GM18520 (cell line): ENCODE data around the gene EME1.
A peak's percentile ranks its signal among the peaks of the same experiment; 100 is the strongest.
"Not testable (repeated sequence)": the region's sequence is repeated elsewhere in the genome, so short reads cannot be mapped to it uniquely, and the experiment has no call there.

Source experiments
- ATAC-seq: cut with Tn5 transposase; IDR thresholded peaks from one replicate; pipeline ENCODE4 v1.9.1; 2021; ENCODE audit not compliant: unreplicated experiment

The EME1 gene

GRCh38 chr17:50372758-50373556 is at the start of gene EME1, which contains the start of gene MRPL27:
Gene EME1 (plus strand): TSS chr17:50373229. CDS start chr17:50375209, 1,980 bp downstream.
Gene MRPL27 (minus strand): TSS chr17:50373184. CDS start chr17:50373170, 14 bp downstream.
- ATAC-seq = peak; percentile 64

- no peak for ATAC-seq
These were observed 47.1 kb upstream of the EME1 start for GRCh38 chr17:50325906-50326305.

GRCh38 chr17:50326831-50327364 is 46.1 kb upstream of the EME1 start:
- ATAC-seq = no peak

DNA sequence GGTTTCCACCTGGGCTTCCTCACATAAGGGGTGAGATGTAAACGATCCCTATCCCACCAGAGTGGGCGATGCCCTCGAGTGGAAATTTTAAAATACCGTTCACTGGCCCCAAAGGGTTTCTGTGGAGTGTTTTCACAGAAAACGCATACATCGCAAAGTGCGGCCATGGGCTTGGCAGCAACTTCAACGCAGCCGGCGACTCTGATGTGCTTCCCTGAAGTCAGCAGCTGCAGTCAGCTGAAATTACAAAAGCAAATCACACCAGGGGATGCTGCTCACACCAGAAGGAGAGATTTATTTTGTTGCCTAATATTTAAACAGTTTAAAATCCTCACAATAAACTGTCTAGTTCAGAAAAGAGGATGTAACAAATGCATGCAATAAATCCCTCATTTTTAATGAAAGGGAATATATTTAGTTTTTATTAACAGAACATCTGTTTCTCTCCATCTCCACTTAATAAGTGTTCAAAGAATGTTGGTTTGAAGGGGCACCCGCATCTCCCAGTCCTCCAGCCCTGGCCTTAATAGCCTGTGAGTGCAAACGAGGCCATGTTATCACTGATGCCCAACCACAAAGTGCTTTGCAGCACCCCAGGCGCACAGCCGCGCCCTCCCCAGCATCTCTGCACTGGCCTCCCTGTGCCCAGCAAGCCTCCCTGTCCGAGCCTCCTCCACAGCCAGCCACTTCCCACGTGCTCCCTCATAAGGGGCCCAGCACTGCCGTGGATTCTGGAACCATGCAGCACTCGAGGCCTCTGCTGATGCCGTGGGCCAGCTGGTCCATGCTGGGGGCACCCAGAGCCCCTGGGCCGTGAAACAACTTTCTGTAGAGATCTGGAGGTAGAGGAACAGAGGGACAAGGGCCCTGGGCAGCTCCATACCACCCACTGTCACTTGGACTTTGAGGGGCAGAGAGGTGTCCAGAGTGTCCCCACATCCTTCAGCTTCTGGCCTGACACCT is 44.4 kb upstream of the EME1 start:
- ATAC-seq = no peak

DNA sequence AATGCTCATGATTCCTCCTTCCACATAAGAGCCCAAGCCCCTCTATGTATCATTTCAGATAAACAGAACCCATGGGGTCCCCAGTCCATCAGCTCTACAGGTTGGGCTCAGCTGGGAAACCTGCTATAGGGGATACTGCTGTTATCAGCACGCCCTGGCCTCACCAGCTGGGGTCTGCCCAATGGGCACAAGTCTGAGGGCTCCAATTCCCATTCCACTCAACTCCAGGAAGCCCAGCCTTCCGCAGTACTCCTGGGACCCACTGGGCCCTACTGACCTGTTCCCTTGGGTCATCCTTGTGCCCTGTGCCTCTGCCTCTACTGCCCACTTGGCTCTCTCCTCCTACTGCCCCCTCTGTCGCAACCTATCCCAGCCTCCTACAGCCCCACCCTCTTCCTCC is 43.3 kb upstream of the EME1 start:
- no peak for ATAC-seq

DNA sequence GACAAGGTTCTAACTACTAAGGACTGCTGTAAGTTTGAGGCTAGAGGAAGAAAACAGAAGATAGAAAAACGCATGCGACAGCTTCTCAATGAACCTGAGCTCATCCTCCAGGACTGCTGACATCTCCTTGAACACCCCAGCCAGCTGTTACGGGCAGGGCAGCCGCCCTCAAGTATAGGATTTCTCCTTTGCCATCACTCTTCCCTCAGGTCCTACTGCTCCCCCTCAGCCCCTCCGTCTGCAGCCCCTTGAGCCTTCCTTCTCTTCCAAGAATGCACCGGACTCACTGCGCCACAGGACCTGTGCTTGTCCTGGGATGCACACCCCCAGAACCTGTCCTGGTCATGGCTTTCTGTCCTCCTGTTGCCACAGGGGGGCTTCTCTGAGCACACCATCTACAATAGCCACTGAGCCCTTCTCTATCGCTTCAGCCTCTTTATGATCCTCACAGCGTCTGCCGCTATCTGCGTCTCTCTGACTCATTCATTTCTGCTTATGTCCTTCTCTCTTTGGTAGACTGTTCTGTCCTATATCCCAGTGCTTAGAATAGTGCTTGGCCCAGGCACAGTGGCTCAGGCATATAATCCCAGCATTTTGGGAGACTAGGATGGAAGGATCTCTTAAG is 42.8 kb upstream of the EME1 start:
- ATAC-seq = no peak

DNA sequence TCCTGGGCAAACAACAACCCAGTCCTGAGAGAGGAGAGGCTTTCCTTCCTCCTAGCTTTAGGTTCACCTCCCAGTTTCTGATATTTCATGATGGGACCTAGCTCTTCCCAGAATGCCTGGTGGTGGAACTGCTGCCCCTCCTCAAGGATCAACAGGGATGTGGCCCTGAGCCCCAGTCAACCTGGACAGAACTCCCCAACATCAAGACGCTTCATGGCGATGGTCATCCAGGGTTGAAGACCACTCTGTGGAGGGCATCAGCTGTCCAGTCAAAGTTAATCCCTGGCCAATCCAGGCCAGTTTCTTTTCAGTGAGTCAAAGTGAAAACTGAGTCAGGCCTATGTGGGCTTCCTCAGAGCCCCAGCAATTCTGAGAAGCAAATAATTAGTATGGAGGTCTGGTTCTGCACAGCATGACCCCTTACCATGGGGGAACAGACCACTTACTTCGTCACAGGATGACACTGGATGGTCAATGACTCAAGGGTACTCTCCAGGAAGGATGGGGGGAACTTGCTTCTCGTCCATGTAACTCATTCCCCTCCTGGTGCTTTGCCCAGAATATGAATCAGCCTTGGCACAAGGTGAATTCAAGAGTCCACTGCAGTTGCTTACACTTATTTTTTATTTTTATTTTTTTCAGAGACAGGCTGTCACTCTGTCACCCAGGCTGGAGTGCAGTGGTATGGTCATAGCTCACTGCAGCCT is 41.8 kb upstream of the EME1 start:
- ATAC-seq = no peak

DNA sequence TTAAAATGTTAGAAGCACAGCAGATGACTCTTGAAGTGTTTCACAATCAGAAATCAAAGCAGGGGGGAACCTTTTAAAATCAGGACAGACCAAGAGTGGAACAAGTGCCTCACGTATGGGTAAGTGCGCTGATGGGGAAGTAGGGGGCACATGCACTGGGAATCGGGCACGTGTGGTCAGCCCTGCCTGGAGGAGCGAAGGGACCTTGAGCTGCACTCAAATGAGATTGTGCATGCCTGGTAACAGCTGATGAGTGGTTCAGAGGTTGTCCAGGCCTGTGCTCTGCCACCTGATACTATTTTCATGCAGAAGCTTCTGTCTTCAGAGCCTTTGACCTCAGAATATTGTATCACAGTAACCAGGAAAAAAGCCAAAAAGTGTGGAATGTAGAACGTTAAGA is 40.8 kb upstream of the EME1 start:
- no peak for ATAC-seq

DNA sequence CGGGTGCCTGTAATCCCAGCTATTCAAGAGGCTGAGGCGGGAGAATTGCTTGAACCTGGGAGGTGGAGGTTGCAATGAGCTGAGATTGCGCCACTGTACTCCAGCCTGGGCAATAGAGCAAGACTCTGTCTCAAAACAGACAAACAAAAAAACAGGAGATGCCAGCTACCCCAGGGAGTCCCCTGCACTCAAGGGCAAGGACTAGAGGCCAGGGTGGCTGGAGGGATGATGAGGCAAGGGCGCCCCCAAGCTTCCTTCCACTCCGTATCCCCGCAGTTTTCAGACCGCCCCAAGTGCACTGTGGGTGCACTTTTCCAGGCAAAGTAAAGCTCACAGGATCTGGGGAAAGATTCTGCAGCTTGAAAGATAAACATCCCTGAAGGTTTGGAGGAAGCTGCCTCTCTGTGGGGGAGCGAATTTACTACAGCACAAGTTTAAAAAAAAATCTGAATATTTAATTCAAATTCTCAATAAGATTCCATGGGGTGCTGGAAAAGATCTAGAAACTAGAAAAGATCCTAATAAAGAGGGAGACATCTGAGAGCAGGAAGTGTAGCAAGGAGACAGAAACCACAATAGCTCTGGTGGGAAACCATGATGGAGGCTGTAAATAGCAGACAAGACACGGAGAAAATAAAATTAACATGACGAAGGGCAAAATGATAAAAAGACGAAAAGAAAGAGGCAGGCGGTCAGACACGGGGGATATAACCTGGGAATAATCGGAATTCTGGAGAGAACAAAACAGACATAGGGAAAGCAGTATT is 39.6 kb upstream of the EME1 start:
- not testable (repeated sequence) for ATAC-seq

DNA sequence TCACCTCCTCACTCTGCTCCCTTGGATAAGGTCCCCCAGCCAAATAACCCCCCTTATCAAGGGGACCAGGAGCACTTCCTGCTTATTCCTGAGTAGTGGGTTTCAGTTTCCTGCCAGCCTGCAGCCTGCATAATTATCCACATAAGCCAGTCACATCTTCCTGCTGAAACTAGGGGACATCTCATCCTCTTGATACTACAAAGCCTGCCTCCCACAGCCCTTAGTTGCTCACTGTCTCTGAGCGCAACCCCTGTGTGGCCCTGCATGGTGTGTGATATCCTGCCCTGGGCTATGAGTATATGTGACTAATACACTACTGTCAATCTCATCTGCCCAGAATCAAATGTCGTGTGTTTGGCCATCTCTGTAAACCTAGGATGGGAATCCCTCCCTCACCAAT is 35.1 kb upstream of the EME1 start:
- ATAC-seq = no peak

DNA sequence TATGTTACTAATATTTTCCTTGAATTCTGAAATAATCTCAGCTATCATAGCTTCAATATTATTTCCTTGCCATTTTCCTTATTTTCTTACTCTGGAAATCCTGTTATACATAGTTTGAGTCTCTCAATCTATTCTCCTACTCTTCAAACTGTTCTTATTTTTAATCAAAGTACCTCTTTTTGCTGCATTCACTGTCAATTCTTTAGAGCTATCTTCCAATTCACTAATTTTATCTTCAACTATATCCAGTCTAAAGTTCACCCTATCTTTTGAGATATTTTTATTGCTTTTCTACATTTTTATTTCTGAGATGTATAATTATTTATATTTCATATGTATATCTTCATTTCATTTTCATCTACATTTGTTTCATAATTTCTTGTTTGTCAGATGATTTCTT is 34.4 kb upstream of the EME1 start:
- no peak for ATAC-seq

DNA sequence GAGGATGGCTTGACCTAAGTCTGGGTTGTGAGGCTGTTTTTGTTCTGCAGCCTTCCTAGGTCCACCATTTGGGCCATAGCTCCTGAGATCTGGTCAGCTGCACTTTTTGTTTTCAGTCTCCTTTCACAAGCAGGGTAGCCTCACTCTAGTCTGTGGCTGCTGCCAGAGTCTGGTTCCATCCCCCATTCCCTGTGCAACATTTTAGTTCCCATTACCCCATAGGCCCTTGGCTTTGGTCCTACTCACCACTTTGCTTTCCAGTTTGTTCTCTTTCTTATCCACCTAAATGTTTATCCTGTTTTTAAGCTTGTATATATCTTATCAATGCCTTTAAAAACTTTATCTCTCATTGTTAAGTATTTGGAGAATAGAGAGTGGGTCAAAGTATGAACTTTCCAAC is 33.6 kb upstream of the EME1 start:
- no peak for ATAC-seq

DNA sequence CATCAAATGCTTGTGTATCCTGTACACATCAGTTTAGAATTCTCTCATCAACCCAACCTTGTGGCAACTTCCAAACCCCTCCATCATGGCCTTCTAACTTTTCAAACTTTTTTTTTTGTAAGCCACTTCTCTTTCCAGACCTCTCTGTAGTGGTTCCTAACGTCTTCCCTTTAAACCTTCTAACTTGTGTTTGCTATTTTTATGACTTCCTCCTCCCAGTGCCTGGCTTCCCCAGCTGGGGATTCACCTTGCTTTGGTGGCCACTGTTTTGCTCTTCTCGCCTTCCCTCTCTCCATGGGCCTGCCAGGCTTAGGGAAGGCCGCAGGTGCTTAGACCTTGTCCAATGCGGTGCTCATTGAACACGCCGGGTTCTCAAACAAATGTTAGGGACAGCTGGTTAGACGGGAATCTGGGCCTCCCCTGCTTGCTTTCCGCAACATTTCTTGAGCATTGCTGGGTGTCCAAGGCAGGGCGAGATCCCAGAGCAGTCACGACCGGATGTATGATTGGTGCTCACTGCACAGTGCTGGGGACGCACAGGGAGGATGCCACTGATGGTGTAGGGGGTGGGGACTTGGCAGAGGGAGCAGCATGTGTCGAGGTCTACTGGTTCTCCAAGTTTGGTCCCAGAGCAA is 28.2 kb upstream of the EME1 start:
- no peak for ATAC-seq

- peak; percentile 54 for ATAC-seq
These were observed 27.4 kb upstream of the EME1 start, which contains the start of gene XYLT2 for GRCh38 chr17:50345432-50346312. Gene XYLT2 (plus strand): TSS chr17:50346126. CDS start chr17:50346141, 15 bp downstream.

DNA sequence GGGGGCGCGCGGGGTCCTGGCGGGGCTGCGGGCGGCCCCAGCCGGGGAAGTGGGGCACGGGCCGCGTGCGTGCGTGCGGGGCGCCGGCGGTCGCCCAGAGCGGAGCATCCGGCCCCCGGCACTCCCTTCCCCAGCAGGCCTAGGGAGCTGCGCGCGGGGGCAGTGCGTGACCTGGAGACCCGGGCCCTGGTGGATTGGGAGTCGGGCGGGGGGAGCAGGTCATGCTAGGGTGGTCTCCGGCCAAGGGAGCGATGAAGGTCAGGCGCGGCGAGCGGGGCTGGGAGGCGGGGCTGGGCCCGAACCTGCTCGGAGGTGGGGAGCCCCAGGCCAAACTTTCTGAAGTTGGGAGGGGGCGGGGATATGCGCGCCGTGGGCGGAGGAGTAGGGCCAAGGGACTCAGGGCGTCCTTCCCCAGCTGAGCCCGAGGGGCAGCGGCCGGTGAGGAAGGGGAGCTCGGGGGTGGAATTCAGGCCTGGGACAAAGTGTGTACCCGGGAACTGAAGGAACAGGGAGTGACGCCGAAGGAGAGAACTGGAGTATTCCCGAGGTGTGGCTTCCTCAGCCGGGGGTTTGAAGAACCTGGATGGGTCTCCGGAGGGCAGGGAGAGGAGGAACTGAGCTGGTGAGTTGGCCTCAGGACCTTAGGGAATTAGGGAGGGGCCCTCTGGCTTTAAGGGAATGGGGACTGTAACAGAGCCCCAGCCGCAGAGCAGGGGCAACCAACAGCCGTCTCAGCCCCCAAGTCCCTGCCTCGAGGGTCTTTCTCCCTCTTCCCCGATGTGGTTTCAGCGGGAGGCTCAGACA is 26.5 kb upstream of the EME1 start:
- ATAC-seq = peak; percentile 28

DNA sequence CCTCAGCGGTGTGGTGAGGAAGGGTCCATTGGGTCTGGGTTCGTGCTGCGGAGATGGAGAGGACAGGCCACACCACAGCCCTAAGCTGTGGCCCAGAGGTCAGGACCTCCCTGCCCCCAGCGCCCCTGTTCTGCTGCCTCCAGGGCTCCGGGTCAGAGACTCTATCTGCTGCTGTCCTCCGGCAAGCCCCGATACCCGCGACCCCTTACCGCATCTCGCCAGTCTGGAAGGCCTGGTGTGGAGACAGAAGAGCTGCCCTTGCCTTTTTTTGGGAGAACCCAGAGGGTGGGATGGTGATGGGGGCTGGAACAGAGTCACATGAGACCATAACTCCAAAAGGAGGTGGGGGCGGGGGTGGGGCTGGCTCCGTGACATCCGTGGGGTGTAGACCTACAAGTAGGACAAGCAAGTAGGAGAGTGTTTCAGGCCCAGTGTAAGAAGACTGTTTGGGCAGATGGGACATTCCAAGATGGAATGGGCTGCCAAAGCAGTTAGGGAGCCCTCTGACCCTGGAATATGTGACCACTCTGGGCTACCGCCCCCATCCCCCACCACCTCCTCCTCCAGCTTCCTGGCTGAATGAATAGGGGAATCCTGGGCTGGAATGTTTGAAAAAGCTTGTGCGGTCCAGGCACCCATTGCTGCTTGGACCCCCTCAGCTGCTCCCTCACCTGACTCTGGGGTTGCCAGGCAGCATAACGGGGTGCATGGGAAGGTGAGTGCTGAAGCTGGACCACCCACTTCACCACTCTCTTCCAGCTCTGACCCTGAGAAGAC is 25.7 kb upstream of the EME1 start:
- no peak for ATAC-seq

DNA sequence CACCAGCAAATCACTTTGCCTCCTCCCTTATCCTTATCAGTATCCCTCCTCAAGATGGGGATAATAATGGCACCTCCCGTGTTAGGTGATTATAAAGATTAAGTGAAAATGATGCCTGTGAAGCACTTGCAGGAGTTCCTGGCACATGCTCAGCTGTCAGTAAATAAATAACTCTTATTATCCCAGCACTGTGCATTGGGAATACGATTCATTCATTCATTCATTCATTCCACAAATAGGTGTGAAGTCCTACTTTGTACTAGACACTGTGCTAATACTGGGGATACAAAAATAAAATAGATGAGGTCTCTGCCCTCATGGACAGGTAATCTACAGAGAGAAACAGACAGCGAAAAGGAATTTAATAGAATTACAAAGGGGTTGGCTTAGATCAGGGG is 25.1 kb upstream of the EME1 start:
- ATAC-seq = no peak
